Muscle layer of colon (tissue), 2 donors: Measurements from ENCODE around the gene MRPS33.
A peak's percentile ranks its signal among the peaks of the same experiment; 100 is the strongest.
"Not testable (repeated sequence)": the region's sequence is repeated elsewhere in the genome, so short reads cannot be mapped to it uniquely, and the experiment has no call there.

Experiments used
- H3K27ac ChIP-seq: one replicate; pipeline ENCODE4 v1.7.0; 2013; ENCODE audit warnings: low read depth, mild to moderate bottlenecking, low read length, moderate library complexity
- H3K27me3 ChIP-seq, 2 donors: one replicate each; pipeline ENCODE4 v1.7.0; 2013; ENCODE audit warnings: low read length in 2 of 2, mild to moderate bottlenecking in 2 of 2; ENCODE audit not compliant: insufficient read depth in 2 of 2, control insufficient read depth in 1 of 2
- H3K36me3 ChIP-seq: one replicate; pipeline ENCODE4 v1.7.0; 2013; ENCODE audit warnings: mild to moderate bottlenecking, low read length; ENCODE audit not compliant: insufficient read depth
- H3K4me1 ChIP-seq: one replicate; pipeline ENCODE4 v1.7.0; 2013; ENCODE audit warnings: mild to moderate bottlenecking, low read length; ENCODE audit not compliant: insufficient read depth
- H3K4me3 ChIP-seq, 2 donors: one replicate each; pipeline ENCODE4 v1.7.0; 2013; ENCODE audit warnings: low read length in 2 of 2, low read depth in 1 of 2, mild to moderate bottlenecking in 1 of 2, moderate library complexity in 1 of 2
- H3K9ac ChIP-seq: one replicate; pipeline ENCODE4 v1.7.0; 2013; ENCODE audit warnings: low read length
- H3K9me3 ChIP-seq: one replicate; pipeline ENCODE4 v1.7.0; 2013; ENCODE audit warnings: mild to moderate bottlenecking, low read length
- donor health status: abdominal sarcoma.
- donor health status: Adenocarcinoma of cecum.

The MRPS33 gene

DNA sequence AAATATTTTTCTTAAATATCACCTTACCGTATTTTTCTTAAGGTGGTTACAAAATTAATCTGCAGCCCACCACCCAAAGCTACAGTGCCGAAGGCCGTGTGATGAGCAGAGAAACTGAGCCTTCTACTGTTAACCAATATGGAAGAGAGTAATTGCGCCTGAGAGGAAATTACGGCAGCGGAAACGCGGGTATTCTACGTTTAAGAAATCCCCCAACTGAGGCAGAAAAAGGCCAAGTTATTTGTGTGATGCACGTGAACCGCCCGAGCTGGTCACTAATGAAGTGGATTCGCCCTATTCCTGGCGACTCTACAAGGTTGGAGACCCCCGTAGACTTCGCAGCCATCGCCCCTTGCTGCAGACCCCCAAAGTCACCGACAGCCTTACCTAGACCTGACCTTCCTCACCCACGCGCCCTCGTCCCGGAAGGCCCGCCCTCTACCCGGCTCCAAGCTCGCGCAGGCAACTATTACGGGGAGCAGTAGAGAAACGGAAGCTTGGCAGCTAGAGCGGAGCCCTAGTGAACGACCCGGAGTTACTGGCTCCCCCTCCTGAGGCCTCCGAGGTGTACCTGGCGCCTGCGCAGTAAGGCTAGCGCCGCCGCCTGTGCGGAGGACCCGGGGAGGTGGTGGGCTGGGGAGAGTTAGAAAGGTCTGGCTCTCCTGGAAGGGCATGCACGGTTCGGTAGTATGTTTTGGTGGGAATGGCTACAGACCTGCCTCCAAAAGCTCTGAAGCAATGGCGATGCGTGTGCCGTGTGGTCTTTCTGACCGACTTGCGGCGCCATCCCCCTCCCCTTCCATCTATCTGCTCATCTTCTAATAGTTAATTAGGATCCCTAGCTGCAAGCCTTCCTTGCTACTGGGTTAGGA, at the start of gene MRPS33:
Gene MRPS33 (minus strand): TSS at position 429 of the 872 bp plus-strand sequence. CDS start 4,319 bp downstream, outside the sequence.
- peaks cover 5% of the 10 kb centered on the region for H3K36me3 ChIP-seq
- H3K9me3 ChIP-seq: no peaks in the 10 kb centered on the region
- H3K4me1 ChIP-seq: peaks cover 11% of the 10 kb centered on the region
- H3K27ac ChIP-seq: peak within 1 kb of the TSS; percentile 90
- peak within 1 kb of the TSS; percentile 78 to 86 for H3K4me3 ChIP-seq
- H3K9ac ChIP-seq: peak within 1 kb of the TSS; percentile 57
- H3K27me3 ChIP-seq: no peaks in the 10 kb centered on the region

DNA sequence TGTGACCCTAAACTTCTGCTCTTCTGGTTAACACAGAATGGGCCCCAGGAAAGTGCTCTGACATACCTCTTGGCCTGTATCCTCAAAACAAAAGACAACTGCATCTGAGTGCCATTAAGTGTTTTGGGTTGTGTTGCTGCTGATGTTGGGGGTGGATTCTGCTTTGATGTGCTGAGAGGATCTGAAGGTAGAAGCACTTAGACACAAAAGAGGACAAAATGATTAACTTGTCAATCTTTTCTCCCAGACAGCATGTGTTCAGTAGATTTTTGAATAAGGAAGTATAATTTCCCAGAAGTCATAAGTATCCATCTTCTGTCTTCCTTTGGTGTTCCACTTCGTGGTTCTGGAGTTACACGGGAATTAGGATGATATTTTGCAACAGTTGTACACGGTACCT, 43.0 kb upstream of the MRPS33 start:
- Histone ChIP-seq H3K4me3 (no peak overlapping the region), H3K9me3 (no peaks in the 10 kb centered on the region), H3K9ac (no peak overlapping the region), H3K27me3 (no peaks in the 10 kb centered on the region), H3K27ac (no peak overlapping the region), H3K4me1 (no peaks in the 10 kb centered on the region), H3K36me3 (no peaks in the 10 kb centered on the region)

DNA sequence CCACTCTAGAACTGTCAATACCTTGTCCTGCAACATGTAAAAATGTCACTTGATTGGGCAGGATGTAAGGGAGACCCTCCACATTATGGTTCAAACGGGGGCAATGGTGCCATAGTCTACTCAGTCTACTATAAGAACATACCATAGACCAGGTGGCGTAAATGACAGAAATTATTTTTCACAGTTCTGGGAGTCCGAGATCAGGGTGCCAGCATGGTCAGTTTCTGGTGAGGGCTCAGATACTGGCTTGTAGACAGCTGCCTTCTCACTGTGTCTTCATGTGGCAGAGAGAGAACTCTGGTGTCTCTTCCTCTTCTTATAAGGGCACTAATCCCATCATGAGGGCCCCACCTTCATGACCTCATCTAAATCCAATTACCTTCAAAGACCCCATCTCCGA, 40.4 kb upstream of the MRPS33 start:
- Histone ChIP-seq H3K9me3 (no peaks in the 10 kb centered on the region), H3K4me1 (no peaks in the 10 kb centered on the region), H3K36me3 (no peaks in the 10 kb centered on the region), H3K27me3 (no peaks in the 10 kb centered on the region), H3K27ac (no peak overlapping the region), H3K9ac (no peak overlapping the region), H3K4me3 (no peak overlapping the region)

DNA sequence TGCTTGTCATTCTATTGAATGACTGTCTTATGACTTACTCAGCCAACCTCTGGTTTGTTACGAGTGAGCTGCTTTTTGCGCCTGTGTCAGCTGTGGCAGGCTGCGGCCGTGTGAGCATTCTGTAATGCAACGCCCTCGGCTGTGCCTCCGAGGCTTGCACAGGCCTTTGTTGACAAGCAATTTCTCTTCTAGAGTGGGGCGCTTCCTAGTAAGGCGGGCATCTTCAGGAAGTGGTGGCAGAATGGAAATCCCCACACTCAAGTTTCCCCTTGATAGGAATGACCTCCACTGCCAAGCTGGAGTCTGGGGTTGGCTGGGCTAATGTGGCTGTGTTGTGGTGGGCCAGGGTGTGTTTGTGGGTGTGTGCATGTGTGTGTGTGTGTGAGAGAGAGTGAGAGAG, 38.9 kb upstream of the MRPS33 start:
- Histone ChIP-seq H3K4me3 (no peak overlapping the region), H3K27ac (no peak overlapping the region), H3K9me3 (no peaks in the 10 kb centered on the region), H3K4me1 (no peaks in the 10 kb centered on the region), H3K27me3 (no peaks in the 10 kb centered on the region), H3K9ac (no peak overlapping the region), H3K36me3 (no peaks in the 10 kb centered on the region)

DNA sequence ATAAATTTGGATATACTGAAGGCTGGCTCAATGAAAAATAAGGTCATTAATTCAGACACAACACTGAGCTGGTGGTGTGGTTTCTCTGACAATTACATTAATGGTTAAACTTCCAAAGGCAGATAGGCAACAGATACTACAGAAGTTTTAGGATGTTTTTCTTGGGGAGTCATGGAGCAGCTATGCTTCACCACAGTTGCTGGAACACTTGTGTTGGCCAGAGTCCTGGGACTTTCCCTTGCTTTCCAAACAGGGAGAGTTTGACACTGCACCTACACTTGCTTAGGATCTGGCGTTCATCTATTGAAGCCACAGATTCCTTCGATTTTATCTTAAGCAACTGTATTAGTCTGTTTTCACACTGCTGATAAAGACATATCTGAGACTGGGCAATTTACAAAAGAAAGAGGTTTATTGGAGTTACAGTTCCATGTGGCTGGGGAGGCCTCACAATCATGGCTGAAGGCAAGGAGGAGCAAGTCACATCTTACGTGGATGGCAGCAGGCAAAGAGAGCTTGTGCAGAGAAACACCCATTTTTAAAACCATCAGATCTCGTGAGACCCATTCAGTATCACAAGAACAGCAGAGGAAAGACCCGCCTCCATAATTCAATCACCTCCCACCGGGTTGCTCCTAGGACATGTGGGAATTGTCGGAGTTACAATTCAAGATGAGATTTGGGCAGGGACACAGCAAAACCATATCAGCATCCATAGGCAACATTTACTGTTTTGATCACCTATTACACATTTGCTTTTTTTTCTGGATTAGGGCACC, 31.3 kb upstream of the MRPS33 start:
- Histone ChIP-seq H3K27me3 (no peaks in the 10 kb centered on the region), H3K27ac (no peak overlapping the region), H3K9ac (no peak overlapping the region), H3K4me1 (no peaks in the 10 kb centered on the region), H3K4me3 (no peak overlapping the region), H3K36me3 (no peaks in the 10 kb centered on the region), H3K9me3 (no peaks in the 10 kb centered on the region)

DNA sequence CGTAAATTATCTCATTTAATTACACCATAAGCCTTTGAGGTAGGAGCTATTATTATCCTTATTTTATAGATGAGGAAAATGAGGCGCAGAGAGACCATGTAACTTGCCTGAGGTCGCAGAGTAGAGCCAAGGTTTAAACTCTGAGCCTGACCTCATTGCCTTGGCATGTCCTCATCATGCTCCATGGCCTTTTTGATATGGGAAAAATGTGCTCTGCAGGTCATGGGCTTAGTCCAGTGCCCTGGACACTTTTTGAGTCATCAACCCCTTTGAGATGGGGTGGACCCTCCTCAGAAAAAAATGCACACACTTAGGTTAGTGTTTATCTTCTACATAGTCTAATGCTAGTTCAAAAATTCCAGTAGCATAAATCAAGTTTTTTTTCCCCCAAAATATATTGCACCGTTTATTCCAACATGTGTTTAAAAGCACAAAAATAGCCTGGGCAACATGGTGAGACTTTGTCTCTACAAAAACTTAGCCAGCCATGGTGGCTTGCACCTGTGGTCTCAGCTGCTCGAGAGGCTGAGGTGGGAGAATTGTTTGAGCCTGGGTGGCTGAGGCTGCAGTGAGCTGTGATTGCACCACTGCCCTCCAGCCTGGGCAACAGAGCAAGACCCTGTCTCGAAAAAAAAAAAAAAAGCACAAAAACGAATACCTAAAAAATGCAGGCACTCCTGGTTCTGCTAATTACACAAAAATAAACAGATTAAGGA, 30.5 kb upstream of the MRPS33 start:
- Histone ChIP-seq H3K27ac (no peak overlapping the region), H3K4me1 (no peaks in the 10 kb centered on the region), H3K9ac (no peak overlapping the region), H3K4me3 (no peak overlapping the region), H3K27me3 (no peaks in the 10 kb centered on the region), H3K36me3 (no peaks in the 10 kb centered on the region), H3K9me3 (no peaks in the 10 kb centered on the region)

DNA sequence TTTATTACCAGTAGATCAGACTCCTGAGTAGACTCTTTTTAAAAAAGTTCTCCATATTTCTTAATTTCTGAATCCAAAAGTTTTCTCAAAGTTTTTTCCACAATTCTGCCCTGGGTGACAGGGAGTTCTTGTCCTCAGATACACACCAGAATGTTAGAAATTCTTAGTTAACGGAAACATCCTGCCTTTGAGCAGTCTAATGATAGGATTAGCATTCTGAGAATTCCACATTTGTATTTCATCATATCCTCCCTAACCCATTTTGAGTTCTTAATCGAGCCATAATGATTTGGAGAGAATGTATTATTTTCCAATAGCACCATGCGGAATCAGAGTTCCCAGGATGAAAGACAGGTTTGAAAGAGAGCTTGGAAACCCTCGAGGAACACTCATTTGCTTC, 28.9 kb upstream of the MRPS33 start:
- no peaks in the 10 kb centered on the region for H3K4me1 ChIP-seq
- H3K36me3 ChIP-seq: no peaks in the 10 kb centered on the region
- H3K4me3 ChIP-seq: no peak overlapping the region
- H3K9me3 ChIP-seq: no peaks in the 10 kb centered on the region
- no peaks in the 10 kb centered on the region for H3K27me3 ChIP-seq
- no peak overlapping the region for H3K27ac ChIP-seq
- H3K9ac ChIP-seq: no peak overlapping the region

DNA sequence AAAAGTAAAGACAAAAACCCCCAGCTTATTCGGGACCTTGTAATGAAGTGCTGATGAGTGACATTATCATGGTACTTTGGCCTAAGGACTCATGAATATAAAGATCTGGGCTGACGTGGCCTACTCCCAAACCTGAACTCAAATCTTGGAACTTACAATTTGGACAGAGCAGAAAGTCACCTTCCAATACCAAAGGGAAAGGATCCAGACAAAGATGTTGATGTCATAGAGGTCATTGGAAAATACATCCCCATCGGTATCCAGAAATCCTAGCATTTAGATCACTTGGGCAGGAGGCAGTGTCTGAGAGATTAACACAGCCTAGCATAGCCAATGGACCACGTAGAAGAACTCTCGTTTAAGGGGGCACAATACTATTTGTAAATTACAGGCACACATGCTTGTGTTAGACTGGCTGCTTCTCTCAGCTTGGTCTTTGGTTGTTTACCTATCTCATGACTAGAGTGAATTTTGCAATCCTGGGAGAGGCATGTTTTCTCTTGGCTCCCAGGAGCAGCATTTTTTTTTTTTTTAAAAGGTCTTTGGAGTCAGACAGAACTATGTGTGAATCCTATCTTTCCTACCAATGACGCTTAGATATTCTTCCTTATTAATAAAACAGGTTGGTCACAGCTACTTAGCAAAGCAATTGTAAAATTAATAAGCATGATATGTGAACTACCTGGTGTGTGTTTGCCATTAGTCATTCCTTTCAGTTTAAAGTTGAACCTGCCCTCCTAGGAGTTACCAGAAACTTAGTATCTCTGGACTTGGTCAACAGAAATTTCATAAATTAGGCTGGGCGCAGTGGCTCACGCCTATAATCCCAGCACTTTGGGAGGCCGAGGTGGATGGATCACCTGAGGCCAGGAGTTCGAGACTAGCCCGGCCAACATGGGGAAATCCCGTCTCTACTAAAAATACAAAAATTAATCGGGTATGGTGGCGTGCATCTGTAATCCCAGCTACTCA, 27.8 kb upstream of the MRPS33 start:
- Histone ChIP-seq H3K27ac (no peak overlapping the region), H3K9ac (no peak overlapping the region), H3K36me3 (no peaks in the 10 kb centered on the region)

DNA sequence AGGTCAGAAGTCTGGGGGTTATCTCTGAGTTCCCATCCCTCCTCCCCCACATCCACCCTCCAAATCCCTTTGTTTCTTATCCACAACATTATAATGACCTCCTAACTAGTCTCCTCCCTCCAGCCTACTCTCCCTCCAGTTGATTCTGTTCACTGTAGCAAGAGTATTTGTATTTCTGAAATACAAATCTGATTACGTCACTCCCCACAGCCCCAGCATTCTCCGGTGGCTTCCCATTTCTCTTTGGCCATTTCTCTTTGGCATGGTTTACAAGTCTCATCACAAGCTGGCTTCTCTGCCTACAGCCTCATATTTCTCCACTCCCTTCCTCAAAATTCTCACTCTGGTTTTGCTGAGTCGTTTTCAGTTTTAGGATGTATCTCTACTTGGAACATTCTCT, 24.6 kb upstream of the MRPS33 start:
- Histone ChIP-seq H3K4me1 (no peaks in the 10 kb centered on the region), H3K27ac (no peak overlapping the region), H3K27me3 (no peaks in the 10 kb centered on the region), H3K9ac (no peak overlapping the region), H3K4me3 (no peak overlapping the region), H3K9me3 (no peaks in the 10 kb centered on the region), H3K36me3 (no peaks in the 10 kb centered on the region)

More for the DNA sequence above, 27.8 kb upstream of the MRPS33 start:
- no peaks in the 10 kb centered on the region for H3K4me1 ChIP-seq
- H3K9me3 ChIP-seq: no peaks in the 10 kb centered on the region
- H3K27me3 ChIP-seq: no peaks in the 10 kb centered on the region
- no peak overlapping the region for H3K4me3 ChIP-seq

DNA sequence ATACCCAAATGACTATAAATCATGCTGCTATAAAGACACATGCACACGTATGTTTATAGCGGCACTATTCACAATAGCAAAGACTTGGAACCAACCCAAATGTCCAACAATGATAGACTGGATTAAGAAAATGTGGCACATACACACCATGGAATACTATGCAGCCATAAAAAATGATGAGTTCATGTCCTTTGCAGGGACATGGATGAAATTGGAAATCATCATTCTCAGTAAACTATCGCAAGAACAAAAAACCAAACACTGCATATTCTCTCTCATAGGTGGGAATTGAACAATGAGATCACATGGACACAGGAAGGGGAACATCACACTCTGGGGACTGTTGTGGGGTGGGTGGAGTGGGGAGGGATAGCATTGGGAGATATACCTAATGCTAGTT, 23.3 kb upstream of the MRPS33 start:
- H3K27me3 ChIP-seq, H3K4me3 ChIP-seq, H3K9me3 ChIP-seq, H3K9ac ChIP-seq, H3K4me1 ChIP-seq, H3K27ac ChIP-seq, H3K36me3 ChIP-seq: not testable (repeated sequence)
